Hindlimb muscle (tissue), 1 donor: Measurements from ENCODE around the gene QKI. TPM values are rescaled to one million over a fixed set of nuclear protein-coding genes. Genes with fewer than 3 reads are reported as not detected.
"Not testable (repeated sequence)": the region's sequence is repeated elsewhere in the genome, so short reads cannot be mapped to it uniquely, and the experiment has no call there.

Experiments
- DNase-seq: peaks from one replicate; pipeline ENCODE4 v3.0.0-alpha.2; 2013
- polyA plus RNA-seq: library from polyadenylated mRNA; unstranded; fragments of 120-200 nt; gene quantifications from one replicate; pipeline ENCODE4 v1.2.1, GENCODE V29; 2013; ENCODE audit not compliant: insufficient read length

QKI gene
- 230 TPM for polyA plus RNA-seq

DNA sequence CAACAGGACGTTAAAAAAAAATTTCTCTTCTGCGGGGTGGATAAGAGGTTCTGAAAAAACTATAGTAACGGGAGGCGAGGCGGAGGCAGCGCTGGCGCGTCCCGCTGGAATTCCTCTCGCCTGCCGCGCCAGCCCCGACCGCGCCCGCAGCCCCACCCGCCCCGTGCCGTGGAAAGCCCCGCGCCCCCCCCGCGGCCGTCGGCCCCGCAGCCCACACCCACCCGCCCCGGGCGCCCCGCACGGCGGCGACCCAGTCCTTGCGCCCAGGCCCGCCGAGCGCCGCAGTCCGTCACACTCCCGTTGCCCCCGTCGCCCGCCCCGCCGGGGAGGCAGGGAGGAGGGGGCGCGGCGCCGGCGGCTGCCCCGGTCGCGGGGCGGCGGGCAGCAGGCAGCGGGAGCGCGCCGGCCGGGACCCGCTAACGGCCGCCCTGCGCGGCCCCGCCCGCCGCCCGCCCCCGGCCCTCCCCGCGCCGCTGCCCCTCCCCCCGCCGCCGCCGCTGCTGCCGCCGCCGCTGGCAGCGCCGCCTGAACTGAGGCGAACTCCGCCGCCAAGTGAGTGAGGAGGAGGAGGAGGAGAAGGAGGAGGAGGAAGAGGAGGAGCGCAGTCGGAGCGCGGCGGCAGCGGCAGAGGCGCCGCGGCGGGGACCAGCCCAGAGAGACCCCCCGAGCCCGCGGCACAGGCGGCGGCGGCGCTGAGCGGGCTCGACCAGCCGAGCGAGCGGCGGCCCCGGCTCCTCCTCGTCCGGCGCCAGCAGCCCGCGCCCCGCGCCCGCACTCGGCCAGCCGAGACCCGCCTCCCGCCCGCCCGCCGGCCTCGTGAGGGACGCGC lies at the start of gene QKI:
Gene QKI (plus strand): TSS at position 602 of the 829 bp plus-strand sequence. CDS start 476 bp downstream, outside the sequence.
- peak; percentile 89 for DNase-seq

DNA sequence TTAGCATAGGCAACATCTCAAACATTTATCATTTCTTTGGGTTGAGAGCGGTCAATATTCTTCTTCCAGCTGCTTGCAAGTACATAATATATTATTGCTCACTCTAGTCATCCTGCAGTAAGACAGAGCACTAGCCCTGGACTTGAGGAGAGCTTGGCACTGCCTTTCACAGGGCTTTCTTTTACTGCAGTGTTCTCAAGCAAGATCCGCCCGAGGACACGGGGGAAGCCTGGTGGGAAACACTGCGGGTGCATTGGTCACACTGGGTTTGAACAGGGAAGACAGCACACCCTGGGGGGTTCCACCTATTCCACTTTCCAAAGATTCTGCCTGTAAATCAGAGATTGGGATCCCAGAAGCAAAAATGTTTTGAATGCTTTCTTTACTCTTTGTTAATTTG lies 48.2 kb upstream of the QKI start:
- no peak for DNase-seq

DNA sequence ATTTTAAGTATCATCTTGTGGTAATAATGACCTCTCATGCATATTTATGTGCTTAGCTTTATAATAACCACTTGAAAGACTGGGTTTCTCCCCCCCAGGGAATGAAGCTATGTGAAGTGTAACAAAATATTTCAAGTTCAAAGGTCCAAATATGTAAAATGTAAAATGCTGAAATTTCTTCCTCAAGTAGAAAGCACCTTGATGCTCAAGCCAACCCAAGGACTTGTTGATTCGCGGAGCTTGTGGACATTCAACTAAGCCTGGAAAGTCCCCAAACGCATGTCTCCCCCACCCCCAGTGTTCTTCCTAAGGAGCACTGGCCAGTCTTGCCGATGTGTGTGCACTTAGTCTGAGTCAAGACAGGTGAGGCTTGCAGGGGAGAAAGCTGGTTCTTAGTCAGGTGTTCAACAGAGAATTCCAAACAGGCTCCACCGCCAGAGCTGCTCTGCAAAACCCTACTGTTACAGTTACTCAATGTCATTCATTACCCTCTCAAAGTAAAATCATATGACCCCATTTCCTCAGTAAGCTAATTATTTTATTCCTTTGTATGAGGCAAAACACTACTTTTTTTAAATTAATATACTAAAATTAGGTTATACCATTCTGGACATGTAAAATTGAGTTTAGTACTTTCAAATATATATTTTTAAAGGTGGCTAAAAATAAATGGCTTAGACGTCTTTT lies 46.9 kb upstream of the QKI start:
- DNase-seq = no peak

DNA sequence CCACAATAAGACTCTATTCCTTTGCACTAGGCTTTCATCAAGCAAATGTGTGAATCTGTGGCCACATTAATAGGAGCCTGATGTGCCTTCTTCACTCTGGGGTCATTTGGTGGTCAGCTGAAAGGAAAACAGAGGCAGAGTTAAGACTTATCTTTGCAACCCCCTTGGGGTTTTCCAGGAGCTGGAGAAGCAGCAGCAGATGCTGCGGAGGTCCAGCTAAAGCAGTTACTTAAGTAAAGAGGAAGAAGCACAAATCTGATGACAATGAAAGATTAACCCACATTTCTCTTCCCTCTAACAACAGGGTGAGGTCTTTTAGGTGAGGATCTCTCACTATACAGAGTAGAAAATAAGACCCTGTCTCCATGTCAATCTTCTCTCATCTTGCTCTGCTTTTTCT lies 45.4 kb upstream of the QKI start:
- DNase-seq = no peak

DNA sequence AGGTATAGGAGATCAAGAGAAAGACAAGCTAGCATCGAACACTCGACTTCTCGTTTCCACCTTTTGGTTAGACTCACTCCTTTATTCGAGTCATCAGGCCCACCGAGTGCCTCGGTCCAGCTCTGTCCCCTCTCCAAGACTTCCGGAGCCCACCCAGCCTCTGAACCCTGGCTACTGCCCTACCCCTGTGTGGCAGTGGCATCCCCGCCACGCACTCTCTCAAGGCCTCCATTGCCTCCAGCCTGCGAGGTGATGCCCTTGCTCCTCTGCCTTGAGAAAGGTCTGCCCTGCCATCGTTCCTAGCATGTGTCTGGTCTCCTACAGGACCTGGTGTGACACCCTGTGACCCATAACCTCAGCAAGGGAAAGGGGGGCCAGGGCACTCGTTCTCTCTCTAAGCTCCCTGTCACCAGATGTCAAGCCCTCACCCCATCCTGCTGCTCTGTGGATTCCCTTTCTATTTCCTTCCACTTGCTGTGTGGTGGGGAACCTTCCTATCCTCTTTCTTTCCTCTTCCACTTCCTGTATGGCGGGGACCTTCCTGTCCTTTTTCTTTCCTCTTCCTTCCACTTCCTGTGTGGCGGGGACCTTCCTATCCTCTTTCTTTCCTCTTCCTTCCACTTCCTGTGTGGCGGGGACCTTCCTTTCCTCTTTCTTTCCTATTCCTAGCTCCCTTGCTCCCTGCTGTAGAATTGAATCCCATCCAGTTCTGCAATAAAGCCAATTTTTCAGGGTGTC lies 44.7 kb upstream of the QKI start:
- no peak for DNase-seq

DNA sequence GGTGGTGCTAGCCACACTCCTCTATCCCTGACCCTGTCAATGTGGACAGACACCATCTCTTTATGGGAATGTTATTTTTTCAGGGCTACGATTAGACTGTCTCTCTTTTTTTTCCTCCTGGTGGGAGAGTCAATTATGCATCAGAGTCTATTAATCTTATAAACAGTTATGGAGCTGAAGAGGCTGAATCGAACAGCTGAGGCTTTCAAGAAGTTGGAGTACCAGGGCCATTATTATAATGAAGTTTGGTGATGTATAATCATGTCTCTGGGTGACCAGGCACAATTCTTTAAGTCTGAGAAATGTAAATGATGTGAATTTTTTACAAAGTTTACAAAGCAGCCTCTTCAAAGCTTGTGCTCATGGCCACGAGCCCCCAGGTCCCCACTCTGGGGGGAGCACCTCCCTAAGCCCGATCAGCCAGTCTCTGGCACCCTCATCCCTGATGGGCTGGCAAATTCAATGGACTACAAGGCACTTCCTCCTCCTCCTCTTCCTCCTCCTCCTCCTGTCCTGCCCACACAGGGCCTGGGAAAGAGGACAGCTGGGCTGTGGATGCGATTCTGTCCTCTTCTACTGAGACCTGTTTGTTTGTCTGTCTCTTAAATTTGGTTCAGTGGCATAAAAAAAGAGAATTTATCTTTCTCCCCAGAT lies 43.9 kb upstream of the QKI start:
- DNase-seq = no peak

DNA sequence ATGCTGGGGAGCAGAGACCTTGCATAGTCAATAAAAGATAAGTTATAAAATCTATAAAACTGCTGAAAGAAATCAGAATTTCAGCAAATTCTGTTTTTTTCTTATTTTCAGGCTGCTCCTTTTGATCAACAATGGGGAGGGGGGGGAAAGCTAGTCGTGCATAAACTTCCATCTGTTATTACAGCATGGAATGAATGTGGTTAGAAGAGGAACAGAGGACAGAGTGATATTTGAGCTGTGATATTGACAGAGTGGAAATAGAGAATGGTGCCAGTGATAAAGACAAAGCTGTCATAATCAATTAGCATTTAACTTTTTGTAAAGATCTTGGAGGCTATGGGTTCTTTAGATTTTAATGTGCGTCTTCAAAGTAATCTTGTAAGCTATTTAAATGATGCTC lies 43.4 kb upstream of the QKI start:
- DNase-seq = no peak

DNA sequence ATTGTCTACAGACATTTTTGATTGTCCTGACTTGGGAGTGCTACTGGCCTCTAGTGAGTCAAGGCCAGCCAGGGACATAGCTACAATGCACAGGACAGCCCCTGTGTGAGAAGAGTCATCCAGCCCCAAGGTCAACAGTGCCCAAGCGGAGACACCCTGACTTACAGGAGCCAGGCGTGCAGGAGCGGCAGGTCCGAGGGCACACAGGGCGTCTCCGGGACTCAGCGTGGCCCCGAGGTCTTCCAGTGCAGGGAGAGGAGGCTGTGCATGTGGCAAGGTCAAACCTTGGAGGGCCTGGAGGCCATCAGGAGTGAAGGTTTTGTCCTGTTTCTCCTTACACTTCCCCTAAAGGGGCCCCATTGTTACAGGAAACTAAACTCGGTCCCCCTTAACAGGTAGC lies 41.3 kb upstream of the QKI start:
- no peak for DNase-seq

DNA sequence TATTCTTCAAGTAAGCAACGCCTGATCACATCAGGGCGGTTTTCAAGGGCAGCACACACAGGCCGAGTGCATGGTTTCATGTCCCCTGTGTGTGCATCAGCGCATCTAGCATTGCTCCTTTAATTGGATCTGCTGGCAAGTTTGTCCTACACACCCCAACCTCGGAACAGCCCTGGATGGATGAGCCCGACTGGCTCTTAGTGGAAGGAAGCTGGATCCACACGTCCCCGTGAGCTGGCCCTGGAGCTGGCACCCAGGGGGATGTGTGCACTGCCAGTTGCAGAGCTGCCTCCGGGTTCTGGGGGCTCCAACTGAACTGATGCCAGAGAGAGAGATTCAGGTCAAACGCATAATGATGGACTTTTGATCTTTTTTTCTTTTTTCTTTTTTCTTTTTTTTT lies 39.2 kb upstream of the QKI start:
- DNase-seq = no peak

DNA sequence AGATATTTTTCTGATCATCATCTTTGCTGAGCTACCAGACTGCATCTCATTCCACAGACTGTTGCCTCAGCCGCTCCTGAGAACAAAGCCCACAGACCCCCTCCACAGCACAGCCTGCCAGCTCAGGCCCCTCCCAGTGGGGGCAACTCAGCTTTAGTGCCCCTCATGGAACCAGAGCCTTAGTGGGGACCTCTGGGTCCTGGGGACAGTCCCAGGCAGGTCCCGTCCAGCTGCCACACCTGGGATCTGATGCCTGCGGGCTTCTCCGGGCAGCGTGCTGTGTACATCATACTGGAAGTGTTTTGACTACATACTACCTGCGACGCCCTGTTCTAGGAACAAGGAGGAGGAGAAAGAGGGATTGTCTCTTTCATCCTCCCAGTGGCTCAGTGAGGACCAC lies 38.3 kb upstream of the QKI start:
- no peak for DNase-seq

DNA sequence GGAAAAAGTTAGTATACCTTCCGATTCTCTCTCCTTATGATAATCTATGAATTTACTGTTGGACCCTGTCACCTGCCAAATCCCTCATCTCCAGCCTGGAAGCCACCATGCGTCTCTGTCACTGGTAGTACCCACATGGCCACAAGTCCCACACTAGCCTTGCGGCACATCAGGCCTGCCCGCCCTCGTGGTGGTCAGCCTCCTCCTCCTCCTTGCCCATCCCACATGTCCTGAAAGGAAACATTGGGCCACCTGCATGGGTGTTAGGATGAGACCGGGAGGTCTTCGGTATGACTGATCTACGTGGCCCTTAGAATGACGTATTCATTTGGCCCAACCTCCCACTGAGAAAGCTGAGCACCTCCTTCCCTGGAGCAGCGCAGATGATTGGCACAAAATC lies 37.0 kb upstream of the QKI start:
- no peak for DNase-seq

DNA sequence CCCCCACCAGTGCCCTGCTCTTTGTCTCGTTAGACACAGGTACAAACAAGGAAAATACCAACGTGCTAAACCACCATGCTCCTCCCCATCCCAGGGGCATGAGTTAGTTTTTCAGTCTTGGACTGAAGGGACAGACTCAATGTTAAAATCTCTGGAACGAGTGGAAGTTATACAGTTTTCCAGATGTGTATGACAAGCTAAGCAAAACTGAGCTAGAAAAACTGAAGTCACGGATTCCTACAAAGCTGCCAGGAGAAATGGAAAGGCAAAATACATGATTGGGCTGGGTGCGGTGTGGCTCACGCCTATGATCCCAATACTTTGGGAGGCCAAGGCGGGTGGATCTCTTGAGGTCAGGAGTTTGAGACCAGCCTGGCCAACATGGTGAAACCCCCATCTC lies 34.3 kb upstream of the QKI start:
- peak; percentile 87 for DNase-seq

DNA sequence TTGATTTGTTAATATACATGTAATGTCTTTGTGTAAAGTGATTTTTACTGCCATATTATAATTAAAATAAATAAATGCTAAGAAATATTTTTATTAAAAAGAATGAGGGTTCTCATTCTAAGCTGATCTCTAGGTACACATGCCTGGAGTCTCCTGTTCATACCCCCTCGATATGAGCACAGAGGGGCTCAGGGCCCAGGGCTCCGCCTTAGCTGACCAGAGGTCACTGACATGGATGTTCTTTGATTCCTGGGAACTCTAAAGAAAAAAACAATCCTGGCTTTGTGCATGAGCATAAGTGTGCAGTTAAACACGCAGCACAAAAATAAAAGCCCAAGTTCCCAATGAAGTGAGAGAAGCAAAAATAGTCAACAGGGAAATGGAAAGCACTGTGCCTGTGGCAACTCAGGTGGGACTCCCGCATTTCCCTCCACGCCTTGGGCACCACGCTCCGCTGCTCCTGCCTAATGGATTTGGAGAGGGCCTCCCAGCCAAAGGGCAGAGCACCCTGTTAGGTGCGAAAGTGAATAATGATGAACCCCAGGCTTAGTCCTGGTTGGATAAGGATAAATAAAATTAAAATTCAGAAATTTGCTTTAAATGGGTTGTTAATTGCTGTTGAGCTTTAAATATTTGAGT lies 33.3 kb upstream of the QKI start:
- DNase-seq = no peak

DNA sequence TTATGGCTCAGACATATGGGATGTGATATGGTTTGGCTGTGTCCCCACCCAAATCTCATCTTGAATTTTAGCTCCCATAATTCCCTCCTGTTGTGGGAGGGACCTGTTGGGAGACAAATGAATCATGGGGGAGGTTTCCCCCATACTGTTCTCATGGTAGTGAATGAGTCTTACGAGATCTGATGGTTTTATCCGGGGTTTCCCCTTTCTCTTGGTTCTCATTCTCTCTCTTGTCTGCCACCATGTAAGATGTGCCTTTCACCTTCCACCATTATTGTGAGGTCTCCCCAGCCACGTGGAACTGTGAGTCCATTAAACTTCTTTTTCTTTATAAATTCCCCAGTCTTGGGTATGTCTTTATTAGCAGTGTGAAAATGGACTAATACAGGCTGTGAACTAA lies 31.1 kb upstream of the QKI start:
- DNase-seq = not testable (repeated sequence)

DNA sequence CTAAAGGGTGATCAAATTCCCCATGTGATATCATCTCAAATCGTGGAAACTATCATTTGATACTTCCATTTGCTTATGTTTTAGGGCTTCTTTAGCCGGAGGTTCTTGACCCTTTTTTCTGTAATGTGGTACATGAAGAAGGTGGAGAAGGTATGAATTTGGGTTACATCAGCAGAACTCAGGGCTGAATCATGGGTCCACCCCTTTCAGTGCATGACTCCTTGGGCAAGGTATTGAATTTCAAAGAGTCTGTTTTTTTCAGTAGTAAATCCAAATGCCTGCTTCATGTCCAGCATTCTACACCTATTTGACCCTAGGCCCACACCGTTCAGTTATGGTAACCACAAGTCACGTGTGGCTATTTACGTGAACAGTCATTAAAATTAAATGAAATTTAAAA lies 30.6 kb upstream of the QKI start:
- no peak for DNase-seq

DNA sequence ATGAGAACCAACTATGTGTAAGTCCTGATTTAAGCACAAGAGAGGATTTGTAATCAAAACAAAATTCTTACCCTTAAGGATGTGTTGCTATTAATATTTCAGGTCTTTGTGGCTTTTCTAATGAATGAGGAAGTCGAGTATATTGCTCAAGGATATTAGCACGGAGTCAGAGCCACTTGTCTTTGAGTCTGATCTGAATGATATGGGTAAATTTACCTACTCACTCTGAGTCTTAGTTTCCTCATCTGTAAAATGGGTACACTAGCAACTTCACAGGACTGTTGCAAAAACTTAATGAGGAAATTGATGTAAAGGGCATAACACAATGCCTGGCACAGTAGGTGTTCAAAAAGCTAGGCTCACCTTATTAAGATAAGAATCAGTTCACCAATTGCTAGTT lies 30.0 kb upstream of the QKI start:
- DNase-seq = no peak

DNA sequence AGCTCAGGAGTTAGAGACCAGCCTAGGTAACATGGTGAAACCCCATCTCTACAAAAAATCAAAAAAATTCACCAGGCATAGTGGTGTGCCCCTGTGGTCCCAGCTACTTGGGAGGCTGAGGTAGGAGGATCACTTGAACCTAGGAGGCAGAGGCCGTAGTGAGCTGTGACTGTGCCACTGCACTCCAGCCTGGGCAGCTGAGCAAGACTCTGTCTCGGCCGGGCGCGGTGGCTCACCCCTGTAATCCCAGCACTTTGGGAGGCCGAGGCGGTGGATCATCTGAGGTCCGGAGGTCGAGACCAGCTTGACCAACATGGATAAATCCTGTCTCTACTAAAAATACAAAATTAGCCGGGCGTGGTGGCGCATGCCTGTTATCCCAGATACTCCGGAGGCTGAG lies 29.0 kb upstream of the QKI start:
- DNase-seq = not testable (repeated sequence)

DNA sequence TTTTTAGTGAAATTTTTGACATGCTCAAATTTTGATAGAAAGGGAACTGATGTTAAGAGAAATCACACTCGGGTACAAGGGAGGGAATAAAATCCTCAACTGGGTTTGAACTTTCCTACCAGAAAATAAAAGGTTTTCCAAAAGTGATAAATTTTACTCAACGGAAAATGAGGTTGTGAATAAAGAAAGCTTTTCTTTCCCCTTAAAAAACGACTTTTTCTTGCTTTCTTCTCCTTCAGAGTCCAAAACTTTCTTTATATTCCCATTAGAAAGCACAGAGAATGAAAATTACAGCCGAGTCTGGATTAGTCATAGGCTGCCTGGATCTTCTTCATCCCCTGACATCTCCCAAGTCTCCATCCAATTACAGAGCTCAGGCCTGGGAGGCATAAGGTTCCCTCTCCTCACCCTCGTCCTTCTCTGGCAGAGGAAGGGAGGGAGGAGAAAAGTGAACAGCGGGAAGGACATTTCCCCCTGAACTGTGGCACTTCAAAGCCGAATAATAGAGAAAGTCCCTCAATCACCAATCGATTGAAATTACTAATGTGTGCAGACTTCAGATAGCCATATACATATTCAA lies 28.1 kb upstream of the QKI start:
- DNase-seq = peak; percentile 27

DNA sequence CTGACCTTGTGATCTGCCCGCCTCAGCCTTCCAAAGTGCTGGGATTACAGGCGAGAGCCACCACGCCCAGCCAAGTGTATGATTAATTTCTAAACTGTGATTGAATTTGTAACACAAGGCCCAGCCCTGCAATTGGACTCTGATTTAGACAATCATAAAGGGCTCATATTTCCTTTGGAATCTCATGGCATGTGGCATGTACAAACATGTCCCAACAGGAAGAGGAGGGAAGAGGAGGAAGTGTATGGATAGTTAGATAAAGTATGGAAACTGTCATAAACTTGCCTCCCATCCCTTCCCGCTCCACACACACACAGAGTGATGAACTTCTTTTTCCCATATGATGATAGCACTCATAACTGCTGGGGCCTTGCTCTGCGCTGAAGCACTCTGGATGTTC lies 27.2 kb upstream of the QKI start:
- no peak for DNase-seq

DNA sequence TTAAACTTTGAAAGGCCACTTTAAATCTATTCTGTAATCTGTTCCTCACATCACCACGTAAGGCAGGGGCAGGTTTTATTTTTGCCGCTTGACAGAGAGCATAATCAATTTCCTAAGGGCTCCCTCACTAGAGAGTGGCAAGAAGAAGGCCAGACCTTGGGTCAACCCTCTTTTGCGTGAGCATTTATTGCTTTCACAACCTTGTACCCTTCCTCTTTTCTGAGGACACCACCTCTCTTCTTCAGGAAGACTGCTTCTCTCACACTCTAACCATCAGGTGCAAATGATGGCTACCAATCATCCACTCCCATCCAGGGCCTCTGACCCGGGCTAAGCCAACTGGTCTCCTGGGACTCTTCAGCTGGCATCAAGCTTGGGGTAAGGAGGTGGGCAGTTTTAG lies 25.2 kb upstream of the QKI start:
- no peak for DNase-seq

DNA sequence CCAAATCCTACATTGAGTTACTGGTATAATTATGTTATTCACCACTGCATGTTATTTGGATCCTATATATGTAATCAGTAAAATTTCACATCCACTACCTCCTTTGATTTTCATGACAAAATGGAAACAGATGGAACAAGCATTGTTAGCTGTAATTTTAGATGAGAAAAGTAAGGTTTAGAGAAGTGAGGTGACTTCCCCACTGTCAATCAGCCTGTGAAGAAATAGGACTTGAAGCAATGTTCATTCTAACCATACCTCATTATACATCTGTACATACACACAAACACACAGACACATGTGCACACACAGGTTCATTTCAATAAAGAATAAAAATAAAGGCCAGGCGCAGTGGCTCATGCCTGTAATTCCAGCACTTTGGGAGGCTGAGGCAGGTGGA lies 23.7 kb upstream of the QKI start:
- no peak for DNase-seq

DNA sequence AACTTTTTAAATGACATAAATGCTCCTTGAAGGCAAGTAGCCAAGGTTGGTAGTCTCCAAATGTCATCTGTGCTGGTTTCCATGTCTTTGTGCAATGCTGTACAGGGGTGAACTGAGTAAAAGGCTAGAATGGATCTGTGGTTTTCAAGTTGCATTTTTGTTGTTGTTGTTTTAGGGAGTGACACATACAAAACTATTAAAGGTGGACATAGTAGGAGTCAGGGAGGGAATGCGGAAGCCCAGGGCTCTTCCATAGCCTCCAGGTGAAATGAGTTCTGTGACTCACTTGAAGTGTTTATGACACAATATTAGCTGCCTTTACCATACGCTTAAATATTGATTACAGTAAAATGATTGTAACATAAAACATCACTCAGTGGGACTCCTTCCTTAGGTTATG lies 22.5 kb upstream of the QKI start:
- DNase-seq = no peak
